ENCODE measurements around the gene CTNNA3.

Gene CTNNA3

DNA sequence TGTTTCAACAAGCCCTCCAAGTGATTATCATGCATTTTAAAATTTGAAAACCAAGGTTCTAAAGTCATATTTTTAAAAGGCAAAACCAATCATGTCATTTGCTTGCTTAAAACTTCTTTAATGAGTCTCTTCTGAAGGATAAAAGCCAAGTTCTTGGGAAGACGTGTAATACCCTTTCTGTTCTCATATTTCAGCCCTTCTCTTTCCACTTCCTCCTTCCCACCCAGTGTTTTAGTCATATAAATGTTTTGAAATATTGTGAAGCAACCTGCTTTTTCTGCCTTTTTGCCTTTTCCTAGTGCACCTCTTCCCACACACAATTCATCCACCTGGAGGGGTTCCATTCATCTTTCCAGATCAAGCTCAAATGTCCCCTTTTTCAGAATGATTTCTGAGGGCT lies 981.3 kb downstream of the CTNNA3 start:
- DNase-seq = no peak

DNA sequence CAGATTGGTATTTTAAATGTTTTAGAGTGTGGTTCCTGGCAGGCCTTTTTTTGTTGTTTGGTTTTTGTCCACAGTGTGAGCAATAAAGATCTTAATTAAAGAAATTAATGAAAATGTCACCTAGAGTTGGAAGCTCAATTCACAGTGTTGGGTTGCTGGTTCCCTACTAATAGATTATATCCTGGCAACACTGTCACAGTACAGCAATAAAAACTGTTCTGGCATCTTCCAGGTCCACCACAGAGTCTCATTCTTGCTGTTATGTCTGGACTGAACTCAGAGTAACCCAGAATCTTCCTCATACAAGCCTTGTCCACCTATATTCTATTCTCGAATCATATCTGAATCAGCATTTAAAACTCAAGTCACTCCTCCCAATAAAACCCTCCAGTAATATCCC lies 982.6 kb downstream of the CTNNA3 start:
- no peak for DNase-seq

DNA sequence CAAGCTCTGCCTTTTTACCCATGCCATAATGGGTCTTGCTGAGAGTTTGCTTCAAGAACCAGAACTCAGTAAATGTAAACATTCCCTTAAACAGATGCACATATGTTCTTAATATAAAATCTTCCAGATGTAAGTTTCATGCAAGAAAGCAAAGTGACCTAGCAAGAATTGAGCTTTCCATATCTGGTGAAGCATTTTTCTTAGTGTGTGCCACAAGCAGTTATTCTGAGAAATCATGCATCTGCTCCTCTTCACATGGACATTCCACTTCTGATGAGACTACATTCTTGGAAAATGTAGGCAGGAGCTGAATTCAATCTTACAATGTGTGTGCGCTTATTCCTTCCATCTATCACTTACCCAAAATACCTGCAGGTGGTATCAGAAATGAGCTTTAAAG lies 997.9 kb downstream of the CTNNA3 start:
- no peak for DNase-seq

GRCh38 chr10:66695046-66695445 lies 1000.9 kb downstream of the CTNNA3 start:
- DNase-seq = no peak

GRCh38 chr10:66684581-66684980 lies 1011.4 kb downstream of the CTNNA3 start:
- DNase-seq = no peak

GRCh38 chr10:66680886-66681285 lies 1015.1 kb downstream of the CTNNA3 start:
- no peak for DNase-seq

DNA sequence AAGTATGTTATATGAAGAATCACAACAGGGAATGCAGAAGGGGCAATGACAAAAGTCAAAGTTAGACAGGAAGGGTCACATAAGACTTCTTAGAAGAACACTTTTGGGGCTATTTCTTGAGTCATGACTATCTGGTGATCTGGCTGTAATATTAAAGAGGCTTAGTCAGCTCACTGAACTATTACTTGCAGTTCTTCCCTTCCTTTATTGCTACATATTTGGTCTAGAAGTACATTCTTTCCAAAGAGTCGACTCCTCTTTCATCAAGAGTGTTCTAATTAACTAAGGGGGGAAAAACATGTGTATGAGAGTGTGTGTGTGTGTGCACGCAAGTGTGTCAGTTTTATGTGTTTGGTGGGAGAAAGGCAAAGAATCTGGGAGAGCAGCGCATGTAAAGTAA lies 1017.5 kb downstream of the CTNNA3 start:
- DNase-seq = no peak

- DNase-seq = no peak
Observed at GRCh38 chr10:66673071-66673470, 1022.9 kb downstream of the CTNNA3 start.

DNA sequence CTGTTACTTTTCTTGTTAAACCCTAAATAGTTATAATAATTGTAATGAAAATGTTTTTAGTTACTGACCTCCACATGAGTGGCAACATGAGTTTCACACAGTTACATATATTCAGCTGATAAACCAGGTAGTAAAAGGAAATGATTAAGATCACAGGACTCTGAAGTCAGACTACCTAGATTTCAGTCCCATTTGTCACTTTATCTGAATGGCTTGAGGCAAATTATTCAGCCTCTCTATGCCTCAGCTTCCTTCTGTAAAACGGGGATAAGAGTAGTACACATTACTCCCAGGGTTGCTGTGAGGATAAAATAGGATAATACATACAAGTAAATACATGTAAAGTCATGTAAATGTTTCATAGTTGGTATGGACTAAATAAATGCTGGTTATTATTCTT lies 1024.4 kb downstream of the CTNNA3 start:
- no peak for DNase-seq

- no peak for DNase-seq
Observed at GRCh38 chr10:66671064-66671463, 1024.9 kb downstream of the CTNNA3 start.

GRCh38 chr10:66656499-66656898 lies 1039.5 kb downstream of the CTNNA3 start:
- no peak for DNase-seq

- no peak for DNase-seq
Observed at GRCh38 chr10:66654861-66655260, 1041.1 kb downstream of the CTNNA3 start.

GRCh38 chr10:66651308-66652082 lies 1044.5 kb downstream of the CTNNA3 start:
- no peak for DNase-seq

GRCh38 chr10:66649626-66650025 lies 1046.4 kb downstream of the CTNNA3 start:
- no peak for DNase-seq

GRCh38 chr10:66642217-66642616 lies 1053.8 kb downstream of the CTNNA3 start:
- DNase-seq = no peak

- DNase-seq = no peak
Observed at GRCh38 chr10:66639371-66639770, 1056.6 kb downstream of the CTNNA3 start.

DNA sequence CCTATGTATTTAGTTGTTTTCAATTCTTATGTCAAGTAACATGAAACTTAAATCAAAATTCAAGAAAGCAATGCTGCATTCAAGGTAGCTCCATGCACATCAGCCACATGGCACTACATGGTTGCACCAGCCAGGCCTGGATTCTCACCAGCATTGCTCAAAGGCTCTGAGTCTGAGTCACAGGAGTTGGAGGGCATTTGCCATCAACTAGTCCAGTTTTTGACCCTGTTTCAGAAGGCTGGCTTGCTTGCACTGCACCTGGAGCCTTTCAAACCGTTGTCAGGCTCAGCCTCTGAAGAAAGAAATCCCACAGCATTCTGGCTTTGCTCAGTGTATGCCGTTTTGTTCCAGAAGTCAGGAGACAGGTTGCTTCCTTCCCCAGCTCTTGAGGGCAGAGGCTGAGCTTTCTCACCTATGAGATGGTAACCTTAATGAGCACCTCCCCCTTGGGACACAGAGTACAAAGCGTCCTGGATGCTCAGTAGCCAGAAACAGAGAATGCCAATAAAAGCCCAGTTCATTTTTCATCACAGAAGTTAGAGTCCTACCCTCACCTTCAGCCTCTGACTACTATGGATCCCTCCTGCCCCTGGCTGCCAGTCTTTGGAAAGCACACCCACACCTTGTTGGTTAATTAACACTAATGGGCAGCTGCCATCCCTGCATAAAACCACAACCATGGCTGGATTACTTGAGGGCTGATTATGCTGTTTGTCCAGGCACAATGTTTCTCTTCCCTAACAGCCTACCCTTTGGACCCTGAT lies 1058.5 kb downstream of the CTNNA3 start:
- DNase-seq = no peak

- no peak for DNase-seq
Observed at GRCh38 chr10:66629996-66630395, 1066.0 kb downstream of the CTNNA3 start.

- no peak for DNase-seq
Observed at GRCh38 chr10:66627156-66627555, 1068.8 kb downstream of the CTNNA3 start.

- no peak for DNase-seq
Observed at GRCh38 chr10:66625709-66626590, 1070.0 kb downstream of the CTNNA3 start.

GRCh38 chr10:66622050-66622449 lies 1073.9 kb downstream of the CTNNA3 start:
- DNase-seq = no peak

DNA sequence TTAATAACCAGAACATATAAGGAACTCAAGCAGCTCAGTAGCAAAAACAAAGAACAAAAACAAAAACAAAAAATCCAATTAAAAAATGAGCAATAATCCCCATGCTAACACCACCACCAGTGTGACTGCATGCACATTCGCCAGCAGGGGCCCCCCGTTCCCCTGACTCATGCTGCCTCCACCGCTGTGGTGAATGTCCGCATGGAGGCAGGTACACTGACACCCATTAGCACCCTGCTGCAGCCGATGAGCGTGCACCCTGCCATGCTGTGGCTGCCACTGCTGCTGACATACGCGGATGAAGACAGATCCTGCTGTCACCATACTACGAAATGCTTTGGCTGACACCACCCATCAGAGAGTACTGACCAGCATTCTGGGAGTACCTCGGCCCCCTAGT lies 1091.8 kb downstream of the CTNNA3 start:
- no peak for DNase-seq

- DNase-seq = no peak
Observed at GRCh38 chr10:66591865-66592264, 1104.1 kb downstream of the CTNNA3 start.

DNA sequence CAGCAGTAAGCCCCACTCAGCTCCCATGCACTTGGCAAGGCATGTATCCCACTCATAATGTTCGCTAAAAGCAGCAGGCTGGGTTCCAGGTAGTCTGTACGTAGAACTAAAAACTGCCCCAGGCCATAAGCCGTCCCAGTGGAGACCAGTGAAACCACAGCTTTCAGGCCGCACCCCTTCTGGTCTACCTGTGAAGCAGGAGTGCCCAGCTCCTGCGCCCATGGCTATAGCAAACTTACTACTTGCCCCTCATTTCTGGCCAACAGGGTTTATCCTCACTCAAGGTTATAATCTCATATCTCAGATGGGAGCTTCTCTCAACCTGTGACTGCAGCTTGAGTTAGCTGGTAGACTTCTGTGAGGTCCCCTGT lies 1108.3 kb downstream of the CTNNA3 start:
- no peak for DNase-seq
